IMR-90 (cell line): ENCODE data around the gene BRK1. TPM values are rescaled to one million over a fixed set of nuclear protein-coding genes. Genes with fewer than 3 reads are reported as not detected.

Experiments used
- ATAC-seq: fragments of 200-7000 bp; cut with Tn5 transposase; 2 replicates; pipeline ENCODE4 v1.9.1; 2020; ENCODE audit warnings: low read depth, mild to moderate bottlenecking, moderate library complexity
- BruUV-seq: library from RNA; stranded (reverse); fragments of 400-500 nt; replicated peaks from 2 replicates; lab custom pipeline; 2021; lab: Mats Ljungman, UMichigan
- CTCF ChIA-PET: fragments of 300-600 bp; formaldehyde crosslinking; extraction: SDS; loops from one replicate; lab custom pipeline; 2021; ENCODE audit warnings: antibody characterized with exemption; lab: Yijun Ruan, JAX
- POLR2A ChIA-PET: fragments of 300-600 bp; sonication (Branson Sonifier 250); formaldehyde crosslinking; loops from one replicate; lab custom pipeline; 2022; ENCODE audit warnings: antibody characterized with exemption; ENCODE audit not compliant: unreplicated experiment; lab: Charles Lee
- DNase-seq: peaks from one replicate; pipeline ENCODE4 v3.0.0; 2013
- H2AFZ ChIP-seq: replicated peaks from 2 replicates; pipeline ENCODE3; 2013; ENCODE audit warnings: low read length, mild to moderate bottlenecking; ENCODE audit not compliant: poor library complexity
- H2AK5ac ChIP-seq: 2 replicates; pipeline ENCODE4 v1.6.1; 2013; ENCODE audit warnings: low read depth, low read length, inconsistent platforms
- H2AK9ac ChIP-seq: replicated peaks from 2 replicates; pipeline ENCODE3; 2013; ENCODE audit warnings: mild to moderate bottlenecking, low read depth, low read length, moderate library complexity; ENCODE audit not compliant: poor library complexity
- H2BK120ac ChIP-seq: 2 replicates; pipeline ENCODE4 v1.6.1; 2013; ENCODE audit warnings: low read depth, low read length, inconsistent platforms
- H2BK15ac ChIP-seq: 3 replicates; pipeline ENCODE4 v1.6.1; 2013; ENCODE audit warnings: low read depth, low read length, inconsistent platforms
- H2BK20ac ChIP-seq: 2 replicates; pipeline ENCODE4 v1.6.1; 2013; ENCODE audit warnings: low read depth, mild to moderate bottlenecking, inconsistent platforms, low read length, moderate library complexity
- H2BK5ac ChIP-seq: 2 replicates; pipeline ENCODE4 v1.6.1; 2013; ENCODE audit warnings: mild to moderate bottlenecking, low read depth, low read length, inconsistent platforms; ENCODE audit not compliant: poor library complexity, severe bottlenecking
- H3K14ac ChIP-seq: replicated peaks from 2 replicates; pipeline ENCODE4 v1.6.1; 2013; ENCODE audit warnings: low read depth, low read length, inconsistent platforms
- H3K18ac ChIP-seq: 2 replicates; pipeline ENCODE4 v1.6.1; 2013; ENCODE audit warnings: low read depth, low read length, control low read depth
- H3K23ac ChIP-seq: 2 replicates; pipeline ENCODE4 v1.6.1; 2013; ENCODE audit warnings: low read depth, low read length, inconsistent platforms
- H3K27ac ChIP-seq: 2 replicates; pipeline ENCODE4 v1.5.1; 2013; ENCODE audit warnings: mild to moderate bottlenecking, control low read depth, low read length; ENCODE audit not compliant: insufficient read depth
- H3K27me3 ChIP-seq: 2 replicates; pipeline ENCODE4 v1.6.1; 2013; ENCODE audit warnings: low read length; ENCODE audit not compliant: control insufficient read depth, insufficient read depth
- H3K36me3 ChIP-seq: 2 replicates; pipeline ENCODE4 v1.6.1; 2013; ENCODE audit warnings: low read length, mixed read lengths; ENCODE audit not compliant: control insufficient read depth, insufficient read depth
- H3K4ac ChIP-seq: 2 replicates; pipeline ENCODE4 v1.6.1; 2013; ENCODE audit warnings: low read depth, low read length, inconsistent platforms
- H3K4me1 ChIP-seq: 2 replicates; pipeline ENCODE4 v1.6.1; 2013; ENCODE audit warnings: low read length, mixed read lengths; ENCODE audit not compliant: control insufficient read depth, insufficient read depth
- H3K4me2 ChIP-seq: 2 replicates; pipeline ENCODE4 v1.6.1; 2013; ENCODE audit warnings: low read depth, mild to moderate bottlenecking, control low read depth, low read length, moderate library complexity
- H3K4me3 ChIP-seq: 2 replicates; pipeline ENCODE4 v1.5.1; 2013; ENCODE audit warnings: low read depth, mild to moderate bottlenecking, control low read depth, low read length, moderate library complexity; ENCODE audit not compliant: insufficient read depth
- H3K56ac ChIP-seq: 2 replicates; pipeline ENCODE4 v1.6.1; 2013; ENCODE audit warnings: low read length, inconsistent platforms; ENCODE audit not compliant: insufficient read depth; ENCODE audit errors: extremely low read depth
- H3K79me1 ChIP-seq, 2 experiments: 2 replicates each; pipeline ENCODE4 v1.6.1; 2013; ENCODE audit warnings: low read length in 2 of 2, inconsistent platforms in 1 of 2, low read depth in 1 of 2
- H3K9ac ChIP-seq: 2 replicates; pipeline ENCODE4 v1.6.1; 2013; ENCODE audit warnings: low read depth, low read length, control low read depth
- H3K9me1 ChIP-seq: 2 replicates; pipeline ENCODE4 v1.6.1; 2013; ENCODE audit warnings: low read length, inconsistent platforms; ENCODE audit not compliant: insufficient read depth
- H3K9me3 ChIP-seq: 2 replicates; pipeline ENCODE4 v1.6.1; 2013; ENCODE audit warnings: low read length; ENCODE audit not compliant: control insufficient read depth, insufficient read depth
- H4K20me1 ChIP-seq: 2 replicates; pipeline ENCODE4 v1.6.1; 2013; ENCODE audit warnings: low read length, inconsistent platforms; ENCODE audit not compliant: insufficient read depth
- H4K5ac ChIP-seq: 2 replicates; pipeline ENCODE4 v1.6.1; 2013; ENCODE audit warnings: mild to moderate bottlenecking, low read depth, low read length, control low read depth
- H4K8ac ChIP-seq, 2 experiments: 2 replicates each; pipeline ENCODE4 v1.6.1; 2013; ENCODE audit warnings: low read depth in 2 of 2, low read length in 2 of 2, control low read depth in 1 of 2, inconsistent platforms in 1 of 2
- H4K91ac ChIP-seq: 2 replicates; pipeline ENCODE4 v1.6.1; 2013; ENCODE audit warnings: low read depth, low read length, inconsistent platforms; ENCODE audit not compliant: insufficient read depth
- CEBPB ChIP-seq: IDR thresholded peaks from 2 replicates; pipeline ENCODE4 v1.6.1; 2012; ENCODE audit warnings: low read depth, low read length, improper control_type of control experiment
- FOS ChIP-seq: fragments of 150-350 bp; IDR thresholded peaks from 2 replicates; pipeline ENCODE4 v1.6.1; 2016; ENCODE audit warnings: low read depth, low read length
- RFX5 ChIP-seq: IDR thresholded peaks from 2 replicates; pipeline ENCODE4 v1.8.0; 2012; ENCODE audit warnings: low read depth, mild to moderate bottlenecking, low read length, moderate library complexity
- SMC3 ChIP-seq: fragments of 150-350 bp; IDR thresholded peaks from 2 replicates; pipeline ENCODE4 v1.6.1; 2016; ENCODE audit warnings: low read depth, mild to moderate bottlenecking, antibody characterized with exemption, low read length, moderate library complexity
- WGBS, 2 experiments: methylation state at CpG; one replicate each; pipeline versions ENCODE4 v1.1.5 to v1.1.7; 2013; ENCODE audit warnings: missing lambda C conversion rate in 2 of 2; ENCODE audit not compliant: insufficient read length in 1 of 2; ENCODE audit errors: extremely low coverage in 2 of 2; 5-methylcytosine and 5-hydroxymethylcytosine counted together
- dilution Hi-C: fragments of 300-500 bp; cut with HindIII; formaldehyde crosslinking; loops from one replicate; pipeline ENCODE4 v1.14.3; 2018; ENCODE audit warnings: low sequenced_read_pairs; ENCODE audit not compliant: unreplicated experiment
- in situ Hi-C: fragments of 300-500 bp; cut with MboI; formaldehyde crosslinking; loops from 3 replicates; pipeline ENCODE4 v1.14.3; 2019; ENCODE audit warnings: low sequenced_read_pairs, inconsistent platforms, mixed read lengths
- intact Hi-C: fragments of 100-400 bp; cut with micrococcal nuclease; formaldehyde crosslinking; loops from 2 replicates; pipeline ENCODE4 v1.10.0; 2022
- polyA plus RNA-seq, 3 experiments: library from polyadenylated mRNA; depleted of rRNA; stranded (reverse); fragments of >200 nt; gene quantifications; 2 replicates each; pipeline ENCODE4 v1.2.3, GENCODE V29; 2012; ENCODE audit warnings: low replicate concordance in 1 of 3
- total RNA-seq: library from RNA; depleted of rRNA; stranded (reverse); fragments of >200 nt; gene quantifications from 2 replicates; pipeline ENCODE4 v1.2.3, GENCODE V29; 2012
- TF ChIP-seq, protein P1 (sequence below): conservative IDR thresholded peaks from 2 replicates; pipeline ENCODE4 v1.5.1; 2012; ENCODE audit warnings: mild to moderate bottlenecking, low read depth, low read length, improper control_type of control experiment

The BRK1 gene
- total and polyA plus RNA-seq, 2 of the 4 experiments (the other 2 are of a cell fraction) = 81.4 to 235 TPM

DNA sequence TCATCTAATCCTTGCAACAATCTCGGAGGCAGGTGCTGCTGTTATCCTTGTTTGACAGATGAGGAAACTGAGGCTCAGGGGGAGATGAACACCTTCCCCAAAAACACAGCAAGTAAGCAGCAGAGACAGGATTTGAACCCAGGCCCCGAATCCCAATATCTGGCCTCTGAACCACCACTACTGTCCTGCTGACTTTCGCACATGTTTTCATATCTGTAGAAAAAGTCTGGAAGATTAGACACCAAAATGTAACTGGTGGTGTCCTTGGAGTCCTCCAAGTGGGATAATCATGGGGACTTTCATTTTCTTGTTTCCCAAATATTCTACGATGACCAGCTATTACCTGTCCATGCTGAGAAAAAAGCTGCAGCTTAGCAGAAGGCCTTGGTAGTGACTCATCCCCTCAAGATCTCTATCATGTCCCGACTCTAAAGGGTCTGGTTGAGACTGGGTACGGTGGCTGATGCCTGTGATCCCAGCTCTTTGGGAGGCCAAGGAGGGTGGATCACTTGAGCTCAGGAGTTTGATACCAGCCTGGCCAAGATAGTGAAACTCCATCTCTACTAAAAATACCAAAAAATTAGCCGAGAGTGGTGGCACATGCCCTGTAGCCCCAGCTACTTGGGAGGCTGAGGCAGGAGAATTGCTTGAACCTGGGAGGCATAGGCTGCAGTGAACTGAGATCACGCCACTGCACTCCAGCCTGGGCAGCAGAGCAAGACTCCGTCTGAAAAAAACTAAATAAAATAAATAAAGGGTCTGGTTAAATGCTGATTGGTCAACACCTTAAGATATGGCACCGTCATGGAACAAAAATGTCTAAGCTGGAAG is 57.8 kb downstream of the BRK1 start:
- POLR2A ChIA-PET = interaction anchor here (0.5 kb wide), 1 partner anchor 46 kb away, joined by 3 read pairs; no protein-coding TSS in a partner anchor
- intact Hi-C loops = no loop called here
- no TSS peak for BruUV-seq

More for the DNA sequence above, 57.8 kb downstream of the BRK1 start:
- WGBS, 2 experiments = 40% methylated on average over 1 of the region's 10 CpGs; no CpG with 5 or more reads in 1 of the 2 experiments
- H3K9me1 ChIP-seq = peaks cover 4% of the 10 kb centered on the region; the same call in 1 of the 2 replicates
- H3K36me3 ChIP-seq = peaks cover 7% of the 10 kb centered on the region
- H3K14ac ChIP-seq = 0 out of 2 replicates have a peak overlapping the region, but pooled peaks have one; percentile 62
- peaks cover 4% of the 10 kb centered on the region; the same call in 1 of the 2 replicates for H3K4me1 ChIP-seq
- peak; percentile 6 for ATAC-seq
- peak; percentile 61 for DNase-seq
- peak overlapping the region; percentile 55 for H4K91ac ChIP-seq
- CTCF ChIA-PET = interaction anchor here (1.3 to 1.9 kb wide), 2 partner anchors 13 to 227 kb away, joined by 3 to 5 read pairs; no protein-coding TSS in a partner anchor
- H2BK20ac ChIP-seq = peak overlapping the region; percentile 58
- H2BK5ac ChIP-seq = peak overlapping the region; percentile 63
- peak overlapping the region; percentile 56 for H3K27ac ChIP-seq
- peak overlapping the region; percentile 72; the same call in 1 of the 2 replicates for H3K23ac ChIP-seq
- H4K8ac ChIP-seq = peak overlapping the region in 1 of 2 experiments; percentile 78; a peak in 3 of 4 replicates
- H2AK9ac ChIP-seq = no peak overlapping the region
- peak overlapping the region; percentile 51; the same call in 1 of the 2 replicates for H3K18ac ChIP-seq
- in situ Hi-C loops = no loop called here
- TF ChIP-seq CEBPB = no peak
- TF ChIP-seq RFX5 = no peak
- TF ChIP-seq, protein P1, sequence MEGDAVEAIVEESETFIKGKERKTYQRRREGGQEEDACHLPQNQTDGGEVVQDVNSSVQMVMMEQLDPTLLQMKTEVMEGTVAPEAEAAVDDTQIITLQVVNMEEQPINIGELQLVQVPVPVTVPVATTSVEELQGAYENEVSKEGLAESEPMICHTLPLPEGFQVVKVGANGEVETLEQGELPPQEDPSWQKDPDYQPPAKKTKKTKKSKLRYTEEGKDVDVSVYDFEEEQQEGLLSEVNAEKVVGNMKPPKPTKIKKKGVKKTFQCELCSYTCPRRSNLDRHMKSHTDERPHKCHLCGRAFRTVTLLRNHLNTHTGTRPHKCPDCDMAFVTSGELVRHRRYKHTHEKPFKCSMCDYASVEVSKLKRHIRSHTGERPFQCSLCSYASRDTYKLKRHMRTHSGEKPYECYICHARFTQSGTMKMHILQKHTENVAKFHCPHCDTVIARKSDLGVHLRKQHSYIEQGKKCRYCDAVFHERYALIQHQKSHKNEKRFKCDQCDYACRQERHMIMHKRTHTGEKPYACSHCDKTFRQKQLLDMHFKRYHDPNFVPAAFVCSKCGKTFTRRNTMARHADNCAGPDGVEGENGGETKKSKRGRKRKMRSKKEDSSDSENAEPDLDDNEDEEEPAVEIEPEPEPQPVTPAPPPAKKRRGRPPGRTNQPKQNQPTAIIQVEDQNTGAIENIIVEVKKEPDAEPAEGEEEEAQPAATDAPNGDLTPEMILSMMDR = no peak
- TF ChIP-seq SMC3 = no peak
- 0 out of 2 replicates have a peak, but pooled peaks have one; percentile 28 for TF ChIP-seq FOS
- H3K9ac ChIP-seq = no peak overlapping the region
- dilution Hi-C loops = no loop called here
- H3K27me3 ChIP-seq = no peaks in the 10 kb centered on the region
- H2AFZ ChIP-seq = no peak overlapping the region
- H2AK5ac ChIP-seq = peak overlapping the region; percentile 59; the same call in 1 of the 2 replicates
- H2BK120ac ChIP-seq = peak overlapping the region; percentile 93
- peaks cover 24 to 50% of the 10 kb centered on the region in 2 experiments for H3K79me1 ChIP-seq
- peak overlapping the region; percentile 86 for H3K4ac ChIP-seq
- 0 out of 2 replicates have a peak overlapping the region, but pooled peaks have one; percentile 37 for H4K5ac ChIP-seq
- peak overlapping the region; percentile 47; the same call in 2 of the 3 replicates for H2BK15ac ChIP-seq
- no peaks in the 10 kb centered on the region for H3K9me3 ChIP-seq
- H3K56ac ChIP-seq = no peak overlapping the region
- no peak overlapping the region for H3K4me3 ChIP-seq
- H4K20me1 ChIP-seq = no peaks in the 10 kb centered on the region
- H3K4me2 ChIP-seq = peak overlapping the region; percentile 0; the same call in 1 of the 2 replicates
